ENCODE results near the gene COL13A1. TPM values are rescaled to one million over a fixed set of nuclear protein-coding genes. Genes with fewer than 3 reads are reported as not detected.
A peak's percentile ranks its signal among the peaks of the same experiment; 100 is the strongest.

COL13A1 gene
- total and polyA plus RNA-seq, 12 donors = 0.54 to 7.6 (median 1.9) TPM

DNA sequence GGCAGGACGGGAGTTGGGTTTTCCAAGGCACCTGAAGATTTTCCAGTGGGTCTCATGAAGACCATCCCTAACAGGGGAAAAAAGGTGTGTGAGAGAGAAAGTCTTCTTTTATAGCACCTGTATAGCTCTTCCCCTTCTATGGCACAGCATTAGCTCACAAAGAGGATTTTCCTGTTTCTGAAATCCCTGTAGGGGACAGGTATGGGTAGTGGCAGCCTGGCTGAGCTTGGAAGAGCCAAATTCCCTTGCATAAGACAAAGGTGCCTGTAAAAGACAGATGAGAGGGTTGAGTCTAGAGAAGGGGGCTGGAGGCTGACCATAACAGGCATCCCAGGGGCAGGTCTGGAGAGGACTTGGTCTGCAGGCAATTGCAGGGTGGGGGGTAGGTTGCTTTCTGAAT, 63.7 kb downstream of the COL13A1 start:
- Histone ChIP-seq H3K9me3 (replicated peaks in 1 of 3) (no peaks in the 10 kb centered on the region), H3K27ac (no peak overlapping the region), H3K27me3 (peaks cover 3% of the 10 kb centered on the region), H3K36me3 (replicated peaks in 1 of 2) (no peaks in the 10 kb centered on the region), H3K4me3 (no peak overlapping the region), H3K4me1 (replicated peaks in 1 of 2) (peaks cover 0 to 8% of the 10 kb centered on the region in 2 donors)
- WGBS, 4 donors = 83 to 100% (median 95%) methylated on average over 1 of the region's 1 CpG
- intact Hi-C loops (cut with DNase I) = no loop called here
- no peak for DNase-seq
- TF ChIP-seq CTCF (IDR thresholded peaks at IDR 0.05) = no peak
- TF ChIP-seq POLR2A (IDR thresholded peaks at IDR 0.05) = no peak

DNA sequence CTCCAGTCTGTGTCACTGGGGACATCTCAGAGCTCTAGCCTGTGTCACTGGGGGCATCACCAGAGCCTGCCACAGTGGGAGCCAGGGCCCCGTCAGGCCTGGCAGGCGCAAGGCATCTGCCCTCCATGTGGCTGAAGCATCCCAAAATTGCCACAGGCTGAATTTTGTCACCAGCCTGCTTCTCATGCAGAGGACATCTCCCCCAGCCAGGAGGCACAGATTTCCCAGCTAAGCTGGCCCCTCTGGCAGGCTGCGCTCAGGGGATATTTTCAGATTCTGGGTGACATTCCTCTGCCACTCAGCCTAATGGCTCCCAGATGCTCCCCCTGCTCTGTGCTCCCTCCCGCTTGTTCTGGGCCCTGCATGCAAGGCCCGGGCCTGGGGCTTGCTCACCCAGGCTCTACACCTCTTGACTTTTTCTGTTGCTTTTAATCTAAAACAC, 64.6 kb downstream of the COL13A1 start:
- Histone ChIP-seq H3K4me1 (replicated peaks in 1 of 2) (peaks cover 0 to 8% of the 10 kb centered on the region in 2 donors), H3K27me3 (no peaks in the 10 kb centered on the region), H3K9me3 (replicated peaks in 1 of 3) (no peaks in the 10 kb centered on the region), H3K4me3 (no peak overlapping the region), H3K36me3 (replicated peaks in 1 of 2) (no peaks in the 10 kb centered on the region), H3K27ac (peak overlapping the region in 1 of 5 donors; percentile 76)
- 73 to 85% (median 79%) methylated on average over 1 to 5 of the region's 5 CpGs for WGBS, 4 donors
- no peak for TF ChIP-seq POLR2A (IDR thresholded peaks at IDR 0.05)
- no peak for TF ChIP-seq CTCF (IDR thresholded peaks at IDR 0.05)
- intact Hi-C loops (cut with DNase I) = no loop called here
- DNase-seq = no peak

- WGBS, 4 donors = 60 to 71% (median 67%) methylated on average over 25 to 28 of the region's 28 CpGs
- peak in 5 of 7 donors; percentile 23 to 76 (median 30) for DNase-seq
- TF ChIP-seq POLR2A (IDR thresholded peaks at IDR 0.05) (no peak), CTCF (IDR thresholded peaks at IDR 0.05) (no peak)
- intact Hi-C loops (cut with DNase I) = no loop called here
- Histone ChIP-seq H3K4me1 (replicated peaks in 1 of 2) (peaks cover 0 to 8% of the 10 kb centered on the region in 2 donors), H3K36me3 (replicated peaks in 1 of 2) (no peaks in the 10 kb centered on the region), H3K4me3 (peak overlapping the region in 1 of 4 donors; percentile 4), H3K27ac (peak overlapping the region in 2 of 5 donors; percentile 40 to 76), H3K9me3 (replicated peaks in 1 of 3) (no peaks in the 10 kb centered on the region), H3K27me3 (no peaks in the 10 kb centered on the region)
Measured at GRCh38 chr10:69866688-69867461, 65.2 kb downstream of the COL13A1 start.

GRCh38 chr10:69867699-69868558, 66.2 kb downstream of the COL13A1 start:
- TF ChIP-seq CTCF (IDR thresholded peaks at IDR 0.05) (no peak), POLR2A (IDR thresholded peaks at IDR 0.05) (no peak)
- WGBS, 4 donors = 77 to 86% (median 83%) methylated on average over 10 to 13 of the region's 13 CpGs
- intact Hi-C loops (cut with DNase I) = no loop called here
- H3K4me1 ChIP-seq (replicated peaks in 1 of 2) = peaks cover 0 to 8% of the 10 kb centered on the region in 2 donors
- H3K27ac ChIP-seq = no peak overlapping the region
- no peaks in the 10 kb centered on the region for H3K36me3 ChIP-seq (replicated peaks in 1 of 2)
- H3K9me3 ChIP-seq (replicated peaks in 1 of 3) = no peaks in the 10 kb centered on the region
- no peak overlapping the region for H3K4me3 ChIP-seq
- H3K27me3 ChIP-seq = no peaks in the 10 kb centered on the region
- DNase-seq = no peak

Data from adrenal gland (tissue), 12 donors.